ENCODE measurements around the gene ABCA7. TPM values are rescaled to one million over a fixed set of nuclear protein-coding genes. Genes with fewer than 3 reads are reported as not detected.

ABCA7 gene
- total and polyA plus RNA-seq, 2 experiments from 2014 or later, result 2.1 to 2.6 TPM

DNA sequence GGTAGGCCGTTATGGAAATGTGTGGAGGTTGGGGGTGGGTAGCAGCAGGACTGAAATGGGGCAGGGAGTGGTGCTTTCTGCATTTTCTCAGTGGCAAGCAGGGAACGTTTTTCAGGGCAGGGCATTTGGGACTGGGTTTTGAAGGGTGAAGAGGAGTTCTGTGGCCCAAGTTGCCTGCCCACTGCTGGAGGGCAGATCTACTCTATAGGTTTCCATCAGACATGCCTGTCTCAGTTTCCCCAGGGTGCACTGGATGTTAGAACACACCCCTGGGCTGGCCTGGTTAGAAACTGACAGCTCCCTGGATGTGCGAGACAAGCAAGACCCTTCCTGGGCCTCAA lies 40.6 kb upstream of the ABCA7 start:
- DNase-seq, result no peak
- Histone ChIP-seq H3K4me3 (no peak overlapping the region), H3K4me1 (ENCODE audit: insufficient read depth) (no peaks in the 10 kb centered on the region), H3K9me2 (ENCODE audit: insufficient read depth) (no peaks in the 10 kb centered on the region), H3K79me2 (ENCODE audit: insufficient read depth) (no peaks in the 10 kb centered on the region), H4K20me1 (ENCODE audit: insufficient read depth) (no peaks in the 10 kb centered on the region), H3K27ac (no peak overlapping the region), H3F3A (ENCODE audit: insufficient read depth) (no peaks in the 10 kb centered on the region), H3K9ac (no peak overlapping the region), H3K27me3 (replicated peaks; ENCODE audit: insufficient read depth) (peaks cover 27% of the 10 kb centered on the region), H3K4me2 (ENCODE audit: unreplicated experiment) (no peak overlapping the region), H2AFZ (no peak overlapping the region), H3K9me3 (ENCODE audit: low read depth) (no peaks in the 10 kb centered on the region), H3K36me3 (ENCODE audit: low read depth) (no peaks in the 10 kb centered on the region)
- TF ChIP-seq EZH2phosphoT487 (IDR thresholded peaks at IDR 0.05; ENCODE audit: insufficient read depth, low read depth), result no peak
- in situ Hi-C loops (cut with MboI), result no loop called here
- 30 to 36% methylated on average over 3 of the region's 3 CpGs for WGBS, 2 experiments (ENCODE audit: low coverage in 1 of 2, low lambda C conversion rate in 2 of 2, missing lambda C conversion rate in 2 of 2)

DNA sequence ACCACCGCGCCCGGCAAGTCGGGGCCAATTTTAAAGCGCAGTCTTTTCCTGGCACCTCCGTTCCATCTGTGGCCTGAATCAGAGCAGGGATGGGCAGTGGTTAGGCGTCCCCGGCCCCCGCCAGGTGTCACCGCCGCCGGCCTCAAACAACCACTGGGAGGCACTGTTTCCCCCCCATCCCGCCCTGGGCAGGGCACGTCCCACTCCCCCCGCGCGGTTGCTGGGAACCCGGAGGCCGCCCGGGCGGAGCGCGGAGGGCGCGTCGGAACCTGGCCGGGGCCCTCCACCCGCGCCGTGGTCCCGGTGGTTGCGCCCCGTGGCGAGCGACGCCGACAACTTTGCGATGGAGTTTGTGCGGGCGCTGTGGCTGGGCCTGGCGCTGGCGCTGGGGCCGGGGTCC lies 39.8 kb upstream of the ABCA7 start, which contains the start of gene GRIN3B:
Gene GRIN3B, plus strand, starts transcription at position 325 of the 400 bp plus-strand sequence. Its CDS starts 19 bp downstream, at position 344.
- H3K27me3 ChIP-seq (replicated peaks; ENCODE audit: insufficient read depth), result peaks cover 27% of the 10 kb centered on the region
- peak within 1 kb of the TSS; percentile 49 for H3K4me3 ChIP-seq
- no peaks in the 10 kb centered on the region for H3K79me2 ChIP-seq (ENCODE audit: insufficient read depth)
- TF ChIP-seq EZH2 (IDR thresholded peaks at IDR 0.05; ENCODE audit: insufficient read depth, poor library complexity, severe bottlenecking) (no peak), EZH2phosphoT487 (IDR thresholded peaks at IDR 0.05; ENCODE audit: insufficient read depth, low read depth) (0 out of 2 replicates have a peak, but pooled peaks have one; percentile 36)
- no peaks in the 10 kb centered on the region for H3K9me2 ChIP-seq (ENCODE audit: insufficient read depth)
- peak within 1 kb of the TSS; percentile 28 for H3K4me2 ChIP-seq (ENCODE audit: unreplicated experiment)
- H4K20me1 ChIP-seq (ENCODE audit: insufficient read depth), result no peaks in the 10 kb centered on the region
- DNase-seq, result peak; percentile 77
- in situ Hi-C loops (cut with MboI), result no loop called here
- no peak within 1 kb of the TSS for H3K9ac ChIP-seq
- H3K9me3 ChIP-seq (ENCODE audit: low read depth), result no peaks in the 10 kb centered on the region
- H3F3A ChIP-seq (ENCODE audit: insufficient read depth), result no peaks in the 10 kb centered on the region
- no peak within 1 kb of the TSS for H2AFZ ChIP-seq
- no peak within 1 kb of the TSS for H3K27ac ChIP-seq
- WGBS, 2 experiments (ENCODE audit: low coverage in 1 of 2, low lambda C conversion rate in 2 of 2, missing lambda C conversion rate in 2 of 2), result 1 to 5% methylated on average over 26 to 36 of the region's 43 CpGs
- no peaks in the 10 kb centered on the region for H3K36me3 ChIP-seq (ENCODE audit: low read depth)
- no peaks in the 10 kb centered on the region for H3K4me1 ChIP-seq (ENCODE audit: insufficient read depth)

DNA sequence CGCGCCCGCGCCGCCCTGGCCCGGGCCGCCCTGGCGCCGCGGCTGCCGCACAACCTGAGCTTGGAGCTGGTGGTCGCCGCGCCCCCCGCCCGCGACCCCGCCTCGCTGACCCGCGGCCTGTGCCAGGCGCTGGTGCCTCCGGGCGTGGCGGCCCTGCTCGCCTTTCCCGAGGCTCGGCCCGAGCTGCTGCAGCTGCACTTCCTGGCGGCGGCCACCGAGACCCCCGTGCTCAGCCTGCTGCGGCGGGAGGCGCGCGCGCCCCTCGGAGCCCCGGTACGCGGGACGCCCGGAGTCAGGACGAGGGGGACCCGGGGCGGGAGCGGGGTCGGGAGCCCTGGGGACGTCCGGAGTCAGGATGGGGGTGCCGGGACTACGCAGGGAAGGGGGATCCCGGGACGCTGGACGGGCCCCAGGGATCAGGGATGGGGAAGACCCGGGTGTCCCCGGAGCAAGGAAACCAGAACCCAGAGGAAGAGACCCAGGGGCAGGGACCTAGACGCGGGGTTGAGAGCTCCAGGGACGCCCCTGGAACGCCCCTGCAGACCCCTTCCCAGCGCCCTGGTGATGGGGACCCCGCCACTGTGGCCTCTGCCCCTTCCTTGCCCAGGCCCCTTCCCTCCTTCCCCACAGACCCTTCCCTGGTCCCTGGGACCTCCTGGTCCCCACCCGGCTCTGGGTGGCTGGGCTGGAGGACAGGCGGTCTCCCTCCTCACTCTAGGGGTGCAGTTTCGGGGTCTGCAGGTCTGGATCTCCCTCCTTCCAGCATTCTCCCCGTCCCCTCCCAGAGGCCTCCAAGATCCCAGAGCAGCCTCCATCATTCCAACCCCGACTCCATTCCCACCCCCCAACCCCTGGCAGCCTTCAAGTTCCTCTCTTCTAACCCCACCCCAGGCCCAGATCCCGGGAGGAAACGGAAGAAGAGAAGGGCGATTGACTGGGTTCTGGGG lies 39.0 kb upstream of the ABCA7 start:
- peaks cover 24% of the 10 kb centered on the region for H3K27me3 ChIP-seq (replicated peaks; ENCODE audit: insufficient read depth)

DNA sequence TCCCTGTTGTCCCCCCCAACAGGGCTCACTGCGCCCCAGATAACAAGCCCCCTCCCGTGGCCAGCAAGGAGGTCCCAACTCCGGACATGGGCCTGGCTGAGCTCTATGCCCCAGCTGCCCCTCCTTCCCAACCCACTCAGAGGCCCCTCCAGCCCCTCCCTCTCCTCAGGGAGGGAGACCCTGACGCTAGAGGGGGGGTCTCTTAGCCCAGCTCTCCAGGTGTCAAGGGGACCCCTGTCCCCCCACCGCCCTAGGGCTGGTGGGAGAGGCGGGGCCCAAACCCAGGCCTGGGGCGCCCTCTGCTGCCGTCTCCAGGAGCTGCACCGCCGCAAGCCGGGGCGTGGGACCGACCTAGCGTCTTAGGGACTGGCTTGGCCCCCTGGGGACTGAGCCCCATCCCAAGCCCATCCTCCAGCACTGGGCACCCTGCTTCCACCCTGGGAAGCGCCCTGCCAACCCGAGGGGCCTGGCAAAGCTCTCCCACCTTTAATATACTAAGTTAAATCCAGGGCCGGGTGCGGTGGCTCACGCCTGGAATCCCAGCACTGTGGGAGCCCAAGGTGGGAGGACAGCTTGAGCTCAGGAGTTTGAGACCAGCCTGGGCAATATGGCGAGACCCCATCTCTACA lies 38.3 kb upstream of the ABCA7 start:
- in situ Hi-C loops (cut with MboI), result no loop called here
- Histone ChIP-seq H3K79me2 (ENCODE audit: insufficient read depth) (no peaks in the 10 kb centered on the region), H3K27ac (no peak overlapping the region), H3K9ac (no peak overlapping the region), H3K27me3 (replicated peaks; ENCODE audit: insufficient read depth) (peaks cover 18% of the 10 kb centered on the region), H3K36me3 (ENCODE audit: low read depth) (no peaks in the 10 kb centered on the region), H3K4me3 (no peak overlapping the region), H3K4me1 (ENCODE audit: insufficient read depth) (no peaks in the 10 kb centered on the region), H3K4me2 (ENCODE audit: unreplicated experiment) (no peak overlapping the region), H2AFZ (no peak overlapping the region), H3K9me2 (ENCODE audit: insufficient read depth) (no peaks in the 10 kb centered on the region), H3K9me3 (ENCODE audit: low read depth) (no peaks in the 10 kb centered on the region), H3F3A (ENCODE audit: insufficient read depth) (no peaks in the 10 kb centered on the region), H4K20me1 (ENCODE audit: insufficient read depth) (no peaks in the 10 kb centered on the region)
- peak; percentile 58 for DNase-seq
- 4 to 7% methylated on average over 10 to 20 of the region's 20 CpGs for WGBS, 2 experiments (ENCODE audit: low coverage in 1 of 2, low lambda C conversion rate in 2 of 2, missing lambda C conversion rate in 2 of 2)
- TF ChIP-seq EZH2 (IDR thresholded peaks at IDR 0.05; ENCODE audit: insufficient read depth, poor library complexity, severe bottlenecking) (no peak), EZH2phosphoT487 (IDR thresholded peaks at IDR 0.05; ENCODE audit: insufficient read depth, low read depth) (no peak)

More for the DNA sequence above, 39.0 kb upstream of the ABCA7 start:
- H3K4me2 ChIP-seq (ENCODE audit: unreplicated experiment), result no peak overlapping the region
- WGBS, 2 experiments (ENCODE audit: low coverage in 1 of 2, low lambda C conversion rate in 2 of 2, missing lambda C conversion rate in 2 of 2), result 5 to 8% methylated on average over 23 to 57 of the region's 73 CpGs
- no peaks in the 10 kb centered on the region for H4K20me1 ChIP-seq (ENCODE audit: insufficient read depth)
- no peak for DNase-seq
- no peaks in the 10 kb centered on the region for H3K4me1 ChIP-seq (ENCODE audit: insufficient read depth)
- no peak overlapping the region for H3K27ac ChIP-seq
- no peaks in the 10 kb centered on the region for H3K36me3 ChIP-seq (ENCODE audit: low read depth)
- H3K4me3 ChIP-seq, result no peak overlapping the region
- no peak overlapping the region for H3K9ac ChIP-seq
- in situ Hi-C loops (cut with MboI), result no loop called here
- no peaks in the 10 kb centered on the region for H3K9me3 ChIP-seq (ENCODE audit: low read depth)
- peak; percentile 28 for TF ChIP-seq EZH2 (IDR thresholded peaks at IDR 0.05; ENCODE audit: insufficient read depth, poor library complexity, severe bottlenecking)
- no peak for TF ChIP-seq EZH2phosphoT487 (IDR thresholded peaks at IDR 0.05; ENCODE audit: insufficient read depth, low read depth)
- H2AFZ ChIP-seq, result no peak overlapping the region
- no peaks in the 10 kb centered on the region for H3K79me2 ChIP-seq (ENCODE audit: insufficient read depth)
- no peaks in the 10 kb centered on the region for H3F3A ChIP-seq (ENCODE audit: insufficient read depth)
- no peaks in the 10 kb centered on the region for H3K9me2 ChIP-seq (ENCODE audit: insufficient read depth)
